ELF-1 (cell line): ENCODE data around the gene IL1RAP.

ENCODE experiments used
- DNase-seq: peaks from one replicate; pipeline ENCODE4 v3.0.0-alpha.2; 2016; ENCODE audit warnings: low read depth, low spot score

The IL1RAP gene

GRCh38 chr3:190608850-190609589 lies 95.1 kb downstream of the IL1RAP start:
- no peak for DNase-seq

DNA sequence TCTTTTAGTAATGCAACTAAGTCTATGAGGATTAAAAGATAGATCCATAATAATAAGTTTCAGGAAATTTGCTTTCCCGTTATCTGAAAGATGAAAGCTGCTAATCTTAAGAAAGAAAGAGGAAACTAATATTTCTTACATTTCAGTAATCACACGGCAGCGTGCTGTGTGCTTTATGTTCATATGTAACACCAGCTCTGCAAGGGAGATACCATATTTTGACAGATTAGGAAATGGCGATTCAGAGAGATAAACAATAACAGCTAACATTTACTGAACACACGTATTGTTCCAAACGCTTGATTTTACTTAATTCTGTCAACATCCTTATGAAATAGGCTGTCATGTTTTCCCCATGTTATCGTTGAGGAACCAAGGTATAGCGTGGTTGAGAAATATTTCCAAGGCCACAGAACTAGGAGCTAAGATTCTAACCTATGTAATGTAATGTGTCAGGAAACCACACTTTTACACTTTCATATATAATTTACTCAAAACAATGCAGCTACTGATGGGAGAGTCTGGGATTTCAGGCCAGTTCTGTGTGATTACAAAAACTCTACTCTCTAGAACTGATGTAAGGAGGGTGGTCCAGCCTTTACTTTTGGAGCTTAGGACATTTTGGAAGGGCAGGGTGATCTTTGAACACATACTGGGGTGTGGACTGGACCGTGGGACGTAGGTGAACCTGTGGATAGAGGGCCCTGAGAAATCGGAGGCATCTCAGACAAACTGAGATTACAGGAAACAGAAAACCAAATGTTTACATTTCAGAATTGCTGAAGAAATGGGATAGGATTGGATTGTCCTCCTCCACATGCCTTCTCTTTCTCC lies 100.6 kb downstream of the IL1RAP start:
- no peak for DNase-seq

- no peak for DNase-seq
Observed at GRCh38 chr3:190615060-190615384, 101.1 kb downstream of the IL1RAP start.

DNA sequence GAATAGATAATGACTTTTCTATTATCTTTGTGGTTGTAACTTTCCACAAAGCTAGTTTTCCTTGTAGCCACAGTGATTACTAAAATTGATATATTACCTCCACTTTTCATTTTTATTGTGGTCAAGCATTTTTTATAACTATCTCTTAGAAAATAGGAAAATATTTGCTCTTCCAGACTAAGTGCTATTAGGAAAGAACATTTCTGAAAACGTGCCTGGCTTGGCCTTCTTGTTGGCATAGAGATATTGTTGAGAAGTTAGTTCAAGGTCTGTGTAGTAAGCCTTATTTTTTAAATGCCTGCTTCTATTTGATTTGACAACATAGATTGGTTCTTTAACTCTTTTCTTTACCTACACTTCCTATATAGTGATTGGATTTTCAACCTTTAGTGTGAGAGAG lies 101.7 kb downstream of the IL1RAP start:
- DNase-seq, result no peak

DNA sequence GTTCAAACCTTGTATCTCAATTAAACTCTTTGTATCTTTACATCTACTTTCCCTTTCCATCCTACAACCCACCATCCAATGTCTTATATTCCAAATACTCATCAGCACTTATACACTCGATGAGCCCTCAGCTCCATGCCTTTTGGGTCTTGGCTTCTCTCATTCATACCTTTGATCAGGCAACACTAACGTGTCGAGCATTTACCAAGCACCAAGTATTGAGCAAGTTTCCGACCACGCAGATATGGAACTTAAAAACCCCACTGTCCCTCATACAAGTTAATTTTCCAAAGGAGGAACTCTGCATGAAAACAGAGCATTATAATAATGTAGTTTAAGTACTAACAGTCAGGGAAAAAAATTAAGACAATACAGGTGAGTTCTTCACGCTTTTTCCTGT lies 102.8 kb downstream of the IL1RAP start:
- DNase-seq, result no peak

- no peak for DNase-seq
Observed at GRCh38 chr3:190617185-190617584, 103.3 kb downstream of the IL1RAP start.

DNA sequence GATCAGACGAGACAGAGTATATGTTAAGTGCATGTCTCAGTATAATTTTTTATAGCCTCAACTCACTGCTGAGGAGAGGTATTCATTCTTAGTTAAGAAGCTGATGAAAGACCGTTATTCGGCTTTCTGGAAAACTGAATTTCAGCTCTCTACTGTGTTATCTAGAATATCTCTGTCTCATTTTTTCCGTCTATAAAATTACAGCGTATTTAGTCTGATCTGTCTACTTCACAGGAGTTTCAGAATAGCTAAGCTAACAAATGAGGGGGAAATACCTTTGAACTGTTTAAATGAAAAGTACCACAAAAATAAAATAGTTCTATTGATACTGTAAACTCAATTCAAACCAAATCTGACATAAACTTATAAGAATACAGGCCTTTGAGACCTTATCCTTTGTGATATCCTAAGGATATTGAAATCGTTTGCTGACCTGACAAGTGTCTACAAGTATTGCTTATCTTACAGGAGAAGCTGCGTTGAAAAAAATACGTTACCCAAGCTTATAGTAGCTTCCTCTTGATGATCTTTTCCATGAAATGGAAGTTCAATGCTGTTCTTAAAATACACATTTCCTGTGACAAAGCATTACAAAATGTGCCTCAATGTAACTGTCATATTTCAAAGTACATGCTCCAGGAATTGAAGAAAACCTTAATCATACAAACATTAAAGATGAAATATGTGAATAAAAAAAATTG lies 104.6 kb downstream of the IL1RAP start:
- DNase-seq, result no peak

- no peak for DNase-seq
Observed at GRCh38 chr3:190619353-190619752, 105.5 kb downstream of the IL1RAP start.

DNA sequence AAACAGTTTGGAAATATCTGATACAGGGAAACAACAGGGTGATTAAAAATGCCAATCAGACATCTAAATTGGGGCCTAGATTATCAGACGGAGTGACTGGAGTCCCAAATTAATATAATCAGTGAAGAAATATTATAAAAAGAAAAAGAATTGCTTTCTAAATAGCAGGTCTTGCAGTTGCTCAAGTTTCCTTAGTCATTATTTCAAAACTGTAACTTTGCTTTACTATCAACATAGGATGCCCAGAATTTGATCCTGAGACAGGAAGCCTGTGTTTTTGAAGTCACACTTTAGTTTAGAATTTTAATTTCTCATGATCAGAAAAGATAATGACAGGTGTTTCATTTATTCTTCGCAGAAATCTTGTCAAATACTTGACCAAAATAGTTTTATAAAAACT lies 105.9 kb downstream of the IL1RAP start:
- DNase-seq, result no peak

GRCh38 chr3:190620886-190621608 lies 107.2 kb downstream of the IL1RAP start:
- DNase-seq, result no peak

DNA sequence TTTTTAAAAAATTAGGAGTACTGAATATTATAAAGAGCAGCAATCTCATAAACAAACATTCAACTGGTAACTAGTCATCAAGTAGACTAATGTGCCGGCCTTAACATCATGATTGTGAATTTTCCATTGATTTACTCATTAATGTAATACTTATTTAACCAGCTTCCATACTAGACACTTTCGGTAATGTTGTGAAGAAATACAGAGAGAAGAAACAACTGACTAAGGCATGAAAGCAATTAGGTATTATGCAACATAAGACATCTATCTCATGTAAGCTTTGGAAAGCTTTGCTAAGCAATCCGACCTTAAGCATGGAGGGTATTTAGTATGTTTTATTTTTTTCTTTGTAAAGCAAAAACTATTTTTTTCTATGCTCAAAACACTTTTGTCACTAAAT lies 108.0 kb downstream of the IL1RAP start:
- DNase-seq, result no peak

- no peak for DNase-seq
Observed at GRCh38 chr3:190624282-190624681, 110.4 kb downstream of the IL1RAP start.

DNA sequence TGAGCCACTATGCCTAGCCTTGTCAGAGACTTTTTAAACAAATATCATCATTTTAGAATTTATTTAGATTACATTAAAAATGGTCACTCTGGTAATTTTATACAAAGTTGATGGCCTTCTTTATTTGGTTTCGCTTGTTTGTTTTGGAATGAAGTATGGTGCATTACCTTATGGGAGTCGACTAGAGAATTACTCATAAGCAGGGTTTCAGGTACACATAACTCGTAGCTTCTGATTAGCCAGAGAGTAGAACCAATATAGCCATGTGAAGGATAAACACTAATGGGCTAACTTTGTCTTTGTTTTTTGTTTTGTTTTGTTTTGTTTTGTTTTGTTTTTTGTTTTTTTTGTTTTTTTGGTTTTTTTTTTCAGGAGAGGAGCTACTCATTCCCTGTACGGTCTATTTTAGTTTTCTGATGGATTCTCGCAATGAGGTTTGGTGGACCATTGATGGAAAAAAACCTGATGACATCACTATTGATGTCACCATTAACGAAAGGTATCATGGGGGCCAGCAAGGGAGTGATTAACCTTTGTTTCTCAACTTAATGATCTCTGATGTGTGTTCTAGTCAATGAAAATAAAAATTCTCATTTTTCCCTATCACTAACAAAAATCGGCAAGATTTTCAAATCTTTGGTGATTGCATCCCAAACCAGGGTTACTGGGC lies 113.2 kb downstream of the IL1RAP start:
- no peak for DNase-seq

DNA sequence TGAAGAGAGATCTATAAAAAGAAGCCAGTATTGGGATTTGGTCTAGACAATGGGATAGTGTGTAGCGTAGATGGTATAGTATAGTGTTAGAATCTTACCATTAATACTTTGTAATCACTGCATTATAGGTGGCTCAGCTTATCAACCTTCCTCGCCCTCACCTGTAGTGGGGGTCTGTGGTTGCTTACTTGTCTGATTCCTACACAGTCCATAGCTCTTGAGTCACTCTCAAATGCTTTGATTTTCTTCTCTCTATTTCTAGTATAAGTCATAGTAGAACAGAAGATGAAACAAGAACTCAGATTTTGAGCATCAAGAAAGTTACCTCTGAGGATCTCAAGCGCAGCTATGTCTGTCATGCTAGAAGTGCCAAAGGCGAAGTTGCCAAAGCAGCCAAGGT lies 115.2 kb downstream of the IL1RAP start:
- no peak for DNase-seq

- DNase-seq, result no peak
Observed at GRCh38 chr3:190631295-190631694, 117.4 kb downstream of the IL1RAP start.

DNA sequence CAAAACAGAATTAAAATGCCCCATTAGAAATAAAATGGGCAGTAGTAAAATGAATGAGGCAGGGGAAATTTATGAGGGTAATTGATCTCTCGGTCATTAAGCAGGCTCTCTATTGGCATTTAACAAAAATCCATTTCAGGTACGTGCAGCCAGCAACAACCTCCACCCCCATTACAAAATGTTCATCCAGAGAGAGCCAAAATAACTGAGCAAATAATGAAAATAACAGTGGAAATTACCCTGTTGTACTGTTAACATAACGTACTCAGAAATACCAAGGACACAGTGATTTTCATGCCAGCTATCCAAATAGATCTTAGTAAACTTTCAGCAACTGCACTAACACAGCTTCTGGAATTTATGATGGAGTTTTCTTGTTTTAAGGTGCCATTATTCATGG lies 127.7 kb downstream of the IL1RAP start:
- DNase-seq, result no peak

DNA sequence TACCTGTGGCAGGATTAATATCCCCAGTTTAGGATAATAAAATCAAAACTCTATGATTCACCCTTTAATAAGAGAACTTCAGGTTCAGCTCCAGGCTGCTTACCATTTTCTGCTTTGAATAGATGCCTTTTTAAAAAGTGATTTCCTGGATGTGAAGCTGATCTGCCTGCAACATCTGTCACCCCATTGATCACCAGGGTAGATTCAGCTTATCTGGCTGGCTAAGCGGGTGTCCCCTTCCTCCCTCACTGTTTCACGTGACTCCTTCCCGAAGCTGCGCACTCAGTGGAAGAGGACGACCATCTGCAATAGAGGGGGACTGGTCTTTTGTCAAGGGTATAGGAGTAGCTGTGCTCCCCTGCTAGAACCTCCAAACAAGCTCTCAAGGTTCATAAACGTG lies 128.1 kb downstream of the IL1RAP start:
- no peak for DNase-seq

- no peak for DNase-seq
Observed at GRCh38 chr3:190644035-190644434, 130.2 kb downstream of the IL1RAP start.

DNA sequence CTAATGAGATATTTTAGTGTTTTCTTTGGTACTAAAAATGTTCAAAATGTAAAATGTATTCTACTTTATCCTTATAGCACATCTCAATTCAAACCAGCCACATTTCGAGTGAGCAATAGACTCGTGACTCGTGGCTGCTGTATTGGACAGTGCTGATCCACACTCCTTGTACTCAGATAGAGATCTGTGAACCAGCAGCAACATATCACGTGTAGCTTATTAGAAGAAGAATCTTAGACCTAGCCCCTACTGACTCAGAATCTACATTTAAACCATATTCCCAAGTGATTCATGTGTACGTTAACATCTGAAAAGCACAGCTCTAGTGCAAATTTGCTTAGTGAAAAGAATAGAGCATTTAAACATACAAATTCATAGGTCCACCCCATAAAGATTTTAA lies 130.9 kb downstream of the IL1RAP start:
- no peak for DNase-seq

- no peak for DNase-seq
Observed at GRCh38 chr3:190645932-190646460, 132.1 kb downstream of the IL1RAP start.

DNA sequence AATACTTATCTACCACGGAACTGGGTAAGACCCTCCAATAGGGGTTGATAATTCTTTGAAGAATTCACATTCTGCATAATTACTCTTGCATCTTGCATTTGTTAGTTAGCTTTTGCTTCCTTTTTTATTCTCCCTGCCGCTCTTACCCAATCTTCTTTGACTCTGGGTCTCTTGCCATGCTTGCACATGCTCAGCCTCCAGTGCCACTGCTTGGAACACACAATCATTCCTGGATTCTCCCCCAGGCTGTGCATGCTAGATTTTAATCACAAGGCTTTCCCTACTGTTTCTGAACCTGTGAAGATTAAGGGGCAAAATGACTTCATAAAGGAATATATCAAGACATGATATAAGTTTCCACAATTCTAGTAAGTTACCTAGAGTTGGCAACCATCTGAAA lies 133.1 kb downstream of the IL1RAP start:
- no peak for DNase-seq
